ENCODE data around the gene MBNL1.

DNA sequence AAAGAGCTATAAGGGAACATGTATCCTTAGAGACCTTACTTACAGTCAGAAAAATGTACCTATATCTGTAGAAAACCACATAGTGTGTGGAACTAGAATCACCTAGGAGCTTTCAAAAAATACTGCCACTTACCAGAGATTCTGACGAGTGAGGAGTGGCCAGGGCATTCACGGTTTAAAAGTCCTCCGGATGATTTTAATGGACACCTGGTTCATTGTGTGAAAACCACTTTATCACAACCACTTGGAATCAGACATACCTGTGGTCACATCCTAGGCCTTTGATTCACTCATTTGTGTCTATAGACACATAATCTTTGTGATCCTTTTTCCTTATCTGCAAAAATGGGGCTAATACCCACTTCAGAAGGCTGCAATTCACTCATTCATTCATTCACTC lies 159.8 kb downstream of the MBNL1 start:
- TF ChIP-seq CTCF (IDR thresholded peaks at IDR 0.05), result no peak
- no peak for TF ChIP-seq POLR2A (IDR thresholded peaks at IDR 0.05)
